Effector memory CD4-positive, alpha-beta T cell (primary cell): ENCODE data around the gene TAX1BP1.

Source experiments
- DNase-seq, 3 donors: peaks; one replicate each; pipeline ENCODE4 v3.0.0-alpha.2; 2020
- H3K27ac ChIP-seq: 2 replicates; pipeline ENCODE4 v1.7.0; 2013; ENCODE audit warnings: mild to moderate bottlenecking, low read length, moderate library complexity; ENCODE audit not compliant: insufficient read depth, poor library complexity, severe bottlenecking
- H3K27me3 ChIP-seq: replicated peaks from 2 replicates; pipeline ENCODE4 v1.7.0; 2013; ENCODE audit warnings: mild to moderate bottlenecking, low read length; ENCODE audit not compliant: insufficient read depth, control insufficient read depth, poor library complexity, severe bottlenecking
- H3K36me3 ChIP-seq: 2 replicates; pipeline ENCODE4 v1.7.0; 2013; ENCODE audit warnings: mild to moderate bottlenecking, low read length, moderate library complexity; ENCODE audit not compliant: control insufficient read depth, insufficient read depth
- H3K4me1 ChIP-seq: 2 replicates; pipeline ENCODE4 v1.7.0; 2013; ENCODE audit warnings: low read length, mild to moderate bottlenecking; ENCODE audit not compliant: control insufficient read depth, insufficient read depth, poor library complexity, severe bottlenecking
- H3K4me3 ChIP-seq: 2 replicates; pipeline ENCODE4 v1.7.0; 2013; ENCODE audit warnings: low read length, low read depth, mild to moderate bottlenecking; ENCODE audit not compliant: insufficient read depth, poor library complexity, severe bottlenecking
- H3K9me3 ChIP-seq: 2 replicates; pipeline ENCODE4 v1.7.0; 2013; ENCODE audit warnings: mild to moderate bottlenecking, low read length, moderate library complexity; ENCODE audit not compliant: control insufficient read depth

TAX1BP1 gene

GRCh38 chr7:27871866-27872265, 131.9 kb downstream of the TAX1BP1 start:
- no peaks in the 10 kb centered on the region for H3K9me3 ChIP-seq
- no peaks in the 10 kb centered on the region for H3K27me3 ChIP-seq
- DNase-seq = no peak
- no peaks in the 10 kb centered on the region for H3K4me1 ChIP-seq
- no peaks in the 10 kb centered on the region for H3K36me3 ChIP-seq
- H3K4me3 ChIP-seq = no peak overlapping the region
- H3K27ac ChIP-seq = no peak overlapping the region

DNA sequence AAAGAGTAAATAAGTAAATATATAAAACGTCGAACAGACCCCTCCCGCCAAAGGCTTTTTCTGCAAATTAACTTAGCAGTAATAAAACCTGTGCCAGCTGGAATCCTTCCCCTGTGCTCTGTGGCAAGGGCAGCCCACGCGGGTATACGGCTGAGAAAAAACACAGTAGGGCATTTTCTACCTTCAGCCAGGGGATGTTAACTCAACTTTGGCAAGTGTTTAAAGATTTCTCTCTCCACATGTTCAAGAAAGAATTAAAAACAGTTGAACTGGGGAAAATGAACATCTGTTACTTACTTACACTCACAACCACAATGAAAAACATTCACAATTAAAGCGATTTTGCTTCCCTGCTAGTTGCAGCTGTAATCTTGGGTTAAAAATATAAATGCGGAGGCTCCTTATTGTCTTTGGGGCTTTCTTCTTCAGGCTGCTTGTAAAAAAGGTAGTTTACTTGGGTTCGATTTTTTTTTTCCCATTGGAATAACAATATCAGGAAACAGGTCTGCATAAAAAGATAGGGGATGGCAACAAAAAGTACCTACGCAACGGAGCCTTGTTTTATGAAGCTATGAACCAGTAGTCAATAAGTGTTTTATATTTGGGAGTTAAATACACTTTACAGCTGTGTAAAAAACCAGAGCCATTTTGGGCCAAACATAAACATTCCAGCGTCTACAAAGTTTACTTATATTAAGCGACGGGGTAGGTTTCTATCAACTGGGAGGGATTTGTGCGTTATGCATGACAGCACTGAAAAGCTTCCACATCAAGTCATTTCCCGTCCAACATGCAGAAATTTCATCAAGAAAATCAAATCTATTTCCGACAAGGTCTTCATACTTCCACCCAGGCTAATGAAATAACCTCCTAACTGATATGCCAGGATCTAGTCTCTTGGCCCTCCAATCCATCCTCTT, 132.7 kb downstream of the TAX1BP1 start:
- H3K36me3 ChIP-seq = no peaks in the 10 kb centered on the region
- no peak overlapping the region for H3K27ac ChIP-seq
- H3K4me3 ChIP-seq = no peak overlapping the region
- no peaks in the 10 kb centered on the region for H3K4me1 ChIP-seq
- no peaks in the 10 kb centered on the region for H3K27me3 ChIP-seq
- H3K9me3 ChIP-seq = no peaks in the 10 kb centered on the region
- DNase-seq = no peak

- H3K4me3 ChIP-seq = no peak overlapping the region
- H3K4me1 ChIP-seq = no peaks in the 10 kb centered on the region
- no peak for DNase-seq
- H3K27ac ChIP-seq = no peak overlapping the region
- no peaks in the 10 kb centered on the region for H3K36me3 ChIP-seq
- no peaks in the 10 kb centered on the region for H3K27me3 ChIP-seq
- no peaks in the 10 kb centered on the region for H3K9me3 ChIP-seq
Measured at GRCh38 chr7:27873981-27874957, 134.3 kb downstream of the TAX1BP1 start.

GRCh38 chr7:27875061-27875460, 135.1 kb downstream of the TAX1BP1 start:
- Histone ChIP-seq H3K27ac (no peak overlapping the region), H3K4me1 (no peaks in the 10 kb centered on the region), H3K9me3 (no peaks in the 10 kb centered on the region), H3K36me3 (no peaks in the 10 kb centered on the region), H3K4me3 (no peak overlapping the region), H3K27me3 (no peaks in the 10 kb centered on the region)
- DNase-seq = no peak

GRCh38 chr7:27875832-27876231, 135.9 kb downstream of the TAX1BP1 start:
- no peaks in the 10 kb centered on the region for H3K36me3 ChIP-seq
- H3K27me3 ChIP-seq = no peaks in the 10 kb centered on the region
- no peak overlapping the region for H3K4me3 ChIP-seq
- no peaks in the 10 kb centered on the region for H3K9me3 ChIP-seq
- no peak for DNase-seq
- H3K27ac ChIP-seq = no peak overlapping the region
- no peaks in the 10 kb centered on the region for H3K4me1 ChIP-seq

DNA sequence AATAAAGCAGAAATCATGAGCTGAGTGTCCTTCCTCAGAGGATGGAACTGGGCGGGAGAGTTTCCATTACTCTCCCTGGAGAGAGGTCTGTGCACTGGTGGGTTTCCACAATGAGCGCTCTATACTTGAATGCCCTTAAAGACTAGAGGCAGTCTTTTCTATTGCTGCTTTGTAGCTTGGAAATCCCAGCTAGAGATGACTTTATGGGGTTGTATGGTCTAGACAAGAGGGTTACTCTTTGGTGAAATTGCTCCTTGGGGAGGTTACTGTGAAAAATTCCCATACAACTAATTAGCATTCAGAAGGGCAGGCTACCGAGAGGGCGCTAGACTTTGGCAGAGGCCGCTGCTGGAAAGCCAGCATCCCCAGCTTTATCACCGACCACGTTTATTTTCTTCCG, 136.8 kb downstream of the TAX1BP1 start:
- no peak overlapping the region for H3K4me3 ChIP-seq
- no peaks in the 10 kb centered on the region for H3K4me1 ChIP-seq
- H3K9me3 ChIP-seq = no peaks in the 10 kb centered on the region
- DNase-seq = no peak
- H3K27me3 ChIP-seq = no peaks in the 10 kb centered on the region
- H3K27ac ChIP-seq = no peak overlapping the region
- no peaks in the 10 kb centered on the region for H3K36me3 ChIP-seq
